ENCODE measurements around the gene CELA2A.

The CELA2A gene

DNA sequence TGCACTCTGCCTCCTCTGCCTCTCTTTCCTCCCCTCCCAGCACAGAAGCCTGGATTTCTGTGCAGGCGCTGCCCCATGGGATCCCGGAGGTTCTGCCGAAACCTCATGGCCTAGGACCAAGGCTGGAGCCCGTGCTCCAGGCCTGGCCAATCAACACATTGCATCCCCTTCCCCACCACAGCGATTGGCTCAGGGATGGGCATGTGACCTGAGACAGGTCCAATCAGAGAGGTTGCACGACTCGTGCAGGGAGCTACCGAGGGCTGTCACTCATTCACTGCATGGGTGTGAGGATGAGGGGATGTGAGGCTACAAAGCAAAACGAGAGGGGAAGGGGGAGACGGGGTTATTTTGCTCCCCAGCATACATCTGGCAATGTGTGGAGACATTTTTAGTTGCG lies 16.1 kb downstream of the CELA2A start:
- 90% methylated on average over 11 of the region's 11 CpGs for WGBS
- no peak overlapping the region for H3K14ac ChIP-seq (ENCODE audit: low read length in 2 of 2)
- no peak overlapping the region for H3K18ac ChIP-seq (ENCODE audit: low read depth in 1 of 2, low read length in 2 of 2)
- H4K91ac ChIP-seq (ENCODE audit: low read length): no peak overlapping the region
- H2AFZ ChIP-seq (ENCODE audit: low read depth, low read length): no peak overlapping the region
- H3K4ac ChIP-seq (ENCODE audit: low read depth in 1 of 2, low read length in 2 of 2): no peak overlapping the region
- H3K27ac ChIP-seq (ENCODE audit: low read length, poor library complexity, severe bottlenecking): no peak overlapping the region
- no peak overlapping the region for H2AK5ac ChIP-seq (ENCODE audit: low read length, severe bottlenecking)
- H3K36me3 ChIP-seq (ENCODE audit: control insufficient read depth in 1 of 2, insufficient read depth in 2 of 2, low read depth in 1 of 2, low read length in 2 of 2): no peaks in the 10 kb centered on the region
- H3K4me3 ChIP-seq (ENCODE audit: insufficient read depth in 1 of 2, low read depth in 1 of 2, low read length in 2 of 2): no peak overlapping the region
- H2BK15ac ChIP-seq (ENCODE audit: low read depth, poor library complexity, severe bottlenecking): no peak overlapping the region
- H3K9me3 ChIP-seq (ENCODE audit: control insufficient read depth, low read length): no peaks in the 10 kb centered on the region
- no peak for DNase-seq
- no peak overlapping the region for H4K8ac ChIP-seq (ENCODE audit: low read length)
- H2BK120ac ChIP-seq (ENCODE audit: low read depth, low read length): no peak overlapping the region
- no peak overlapping the region for H2BK5ac ChIP-seq (ENCODE audit: low read depth, low read length, poor library complexity, severe bottlenecking)
- H3K4me1 ChIP-seq (ENCODE audit: control insufficient read depth, insufficient read depth, low read depth, low read length): no peaks in the 10 kb centered on the region
- no peak overlapping the region for H2BK12ac ChIP-seq (ENCODE audit: low read length in 2 of 2)
- peaks cover 0 to 5% of the 10 kb centered on the region in 2 experiments for H3K27me3 ChIP-seq (ENCODE audit: control insufficient read depth in 1 of 2, insufficient read depth in 1 of 2, low read length in 2 of 2)
- H3K23ac ChIP-seq (ENCODE audit: low read length in 2 of 2): peak overlapping the region in 1 of 2 experiments; percentile 40
- no peak overlapping the region for H3K9ac ChIP-seq (ENCODE audit: low read length)
- H3K79me1 ChIP-seq (replicated peaks; ENCODE audit: low read length, poor library complexity, severe bottlenecking): no peaks in the 10 kb centered on the region
- no peak overlapping the region for H3K4me2 ChIP-seq (ENCODE audit: low read length, poor library complexity, severe bottlenecking)

DNA sequence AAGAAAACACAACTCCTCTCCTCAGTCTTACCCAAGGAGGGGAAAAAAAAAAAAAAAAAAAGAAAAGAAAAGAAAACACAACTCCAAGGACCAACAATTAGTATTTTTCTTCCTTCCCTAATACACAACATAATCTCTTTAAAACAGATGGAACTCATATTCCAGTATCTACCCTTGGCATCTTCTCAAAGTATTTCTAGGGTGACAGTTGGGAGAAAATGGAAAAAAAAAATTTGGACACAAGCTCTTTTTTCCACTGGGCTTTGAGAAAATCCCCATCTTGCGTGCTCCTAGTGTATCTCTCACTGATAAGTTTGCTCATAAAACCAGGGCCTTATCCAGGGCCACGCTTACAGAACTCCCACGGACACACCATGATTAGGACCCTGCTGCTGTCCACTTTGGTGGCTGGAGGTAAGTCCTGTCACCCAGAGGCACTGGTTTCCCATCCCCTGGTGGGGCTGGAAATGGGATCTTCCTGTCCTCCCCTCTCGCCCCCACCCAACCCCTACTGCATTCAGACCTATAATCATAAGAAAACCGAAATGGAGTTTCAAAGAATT lies 19.3 kb downstream of the CELA2A start, which contains the start of gene CELA2B:
CELA2B (plus strand) TSS at position 353 of the 563 bp plus-strand sequence; CDS start at position 375, 22 bp downstream.
- DNase-seq: no peak
- no peaks in the 10 kb centered on the region for H3K79me1 ChIP-seq (replicated peaks; ENCODE audit: low read length, poor library complexity, severe bottlenecking)
- no peak within 1 kb of the TSS for H3K23ac ChIP-seq (ENCODE audit: low read length in 2 of 2)
- no peak within 1 kb of the TSS for H3K4me3 ChIP-seq (ENCODE audit: insufficient read depth in 1 of 2, low read depth in 1 of 2, low read length in 2 of 2)
- no peaks in the 10 kb centered on the region for H3K9me3 ChIP-seq (ENCODE audit: control insufficient read depth, low read length)
- H3K18ac ChIP-seq (ENCODE audit: low read depth in 1 of 2, low read length in 2 of 2): no peak within 1 kb of the TSS
- no peaks in the 10 kb centered on the region for H3K27me3 ChIP-seq (ENCODE audit: control insufficient read depth in 1 of 2, insufficient read depth in 1 of 2, low read length in 2 of 2)
- no peak within 1 kb of the TSS for H3K27ac ChIP-seq (ENCODE audit: low read length, poor library complexity, severe bottlenecking)
- WGBS: 85% methylated on average over 4 of the region's 5 CpGs
- no peaks in the 10 kb centered on the region for H3K36me3 ChIP-seq (ENCODE audit: control insufficient read depth in 1 of 2, insufficient read depth in 2 of 2, low read depth in 1 of 2, low read length in 2 of 2)
- H3K9ac ChIP-seq (ENCODE audit: low read length): no peak within 1 kb of the TSS
- no peak within 1 kb of the TSS for H3K4ac ChIP-seq (ENCODE audit: low read depth in 1 of 2, low read length in 2 of 2)
- no peak within 1 kb of the TSS for H2BK120ac ChIP-seq (ENCODE audit: low read depth, low read length)
- peak within 1 kb of the TSS in 1 of 2 experiments; percentile 30 for H3K14ac ChIP-seq (ENCODE audit: low read length in 2 of 2)
- no peak within 1 kb of the TSS for H4K91ac ChIP-seq (ENCODE audit: low read length)
- no peak within 1 kb of the TSS for H2AFZ ChIP-seq (ENCODE audit: low read depth, low read length)
- H4K8ac ChIP-seq (ENCODE audit: low read length): no peak within 1 kb of the TSS
- no peak within 1 kb of the TSS for H2BK15ac ChIP-seq (ENCODE audit: low read depth, poor library complexity, severe bottlenecking)
- H2BK5ac ChIP-seq (ENCODE audit: low read depth, low read length, poor library complexity, severe bottlenecking): no peak within 1 kb of the TSS
- no peaks in the 10 kb centered on the region for H3K4me1 ChIP-seq (ENCODE audit: control insufficient read depth, insufficient read depth, low read depth, low read length)
- no peak within 1 kb of the TSS for H2BK12ac ChIP-seq (ENCODE audit: low read length in 2 of 2)
- no peak within 1 kb of the TSS for H2AK5ac ChIP-seq (ENCODE audit: low read length, severe bottlenecking)
- H3K4me2 ChIP-seq (ENCODE audit: low read length, poor library complexity, severe bottlenecking): no peak within 1 kb of the TSS

DNA sequence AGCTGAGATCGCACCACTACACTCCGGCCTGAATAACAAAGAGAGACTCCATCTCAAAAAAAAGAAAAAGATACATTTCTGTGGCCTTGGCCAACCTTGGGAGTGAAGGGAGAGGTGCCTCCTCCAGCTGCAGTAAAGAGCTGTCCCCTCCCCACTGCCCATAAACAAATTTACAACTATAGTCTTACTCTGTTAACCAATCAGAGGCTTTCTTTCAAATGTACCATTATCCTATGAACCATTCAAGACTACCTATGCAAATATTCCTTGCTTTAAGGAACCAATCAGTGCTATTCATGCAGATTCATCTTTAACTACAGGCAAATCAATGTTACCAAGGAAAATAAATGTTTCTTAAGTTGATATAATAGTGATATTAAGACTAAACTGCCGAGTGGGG lies 20.4 kb downstream of the CELA2A start:
- H2BK15ac ChIP-seq (ENCODE audit: low read depth, poor library complexity, severe bottlenecking): no peak overlapping the region
- no peak overlapping the region for H3K4me2 ChIP-seq (ENCODE audit: low read length, poor library complexity, severe bottlenecking)
- H3K9ac ChIP-seq (ENCODE audit: low read length): no peak overlapping the region
- no peaks in the 10 kb centered on the region for H3K36me3 ChIP-seq (ENCODE audit: control insufficient read depth in 1 of 2, insufficient read depth in 2 of 2, low read depth in 1 of 2, low read length in 2 of 2)
- H2AK5ac ChIP-seq (ENCODE audit: low read length, severe bottlenecking): no peak overlapping the region
- no peak for DNase-seq
- H2AFZ ChIP-seq (ENCODE audit: low read depth, low read length): no peak overlapping the region
- H3K79me1 ChIP-seq (replicated peaks; ENCODE audit: low read length, poor library complexity, severe bottlenecking): no peaks in the 10 kb centered on the region
- no peak overlapping the region for H2BK5ac ChIP-seq (ENCODE audit: low read depth, low read length, poor library complexity, severe bottlenecking)
- no peaks in the 10 kb centered on the region for H3K9me3 ChIP-seq (ENCODE audit: control insufficient read depth, low read length)
- no peak overlapping the region for H3K14ac ChIP-seq (ENCODE audit: low read length in 2 of 2)
- H3K18ac ChIP-seq (ENCODE audit: low read depth in 1 of 2, low read length in 2 of 2): no peak overlapping the region
- no peak overlapping the region for H3K4me3 ChIP-seq (ENCODE audit: insufficient read depth in 1 of 2, low read depth in 1 of 2, low read length in 2 of 2)
- no peak overlapping the region for H2BK120ac ChIP-seq (ENCODE audit: low read depth, low read length)
- H3K27me3 ChIP-seq (ENCODE audit: control insufficient read depth in 1 of 2, insufficient read depth in 1 of 2, low read length in 2 of 2): no peaks in the 10 kb centered on the region
- H3K23ac ChIP-seq (ENCODE audit: low read length in 2 of 2): no peak overlapping the region
- no peak overlapping the region for H3K27ac ChIP-seq (ENCODE audit: low read length, poor library complexity, severe bottlenecking)
- 96% methylated on average over 3 of the region's 3 CpGs for WGBS
- H4K8ac ChIP-seq (ENCODE audit: low read length): no peak overlapping the region
- no peak overlapping the region for H4K91ac ChIP-seq (ENCODE audit: low read length)
- no peaks in the 10 kb centered on the region for H3K4me1 ChIP-seq (ENCODE audit: control insufficient read depth, insufficient read depth, low read depth, low read length)
- H2BK12ac ChIP-seq (ENCODE audit: low read length in 2 of 2): no peak overlapping the region
- H3K4ac ChIP-seq (ENCODE audit: low read depth in 1 of 2, low read length in 2 of 2): no peak overlapping the region

DNA sequence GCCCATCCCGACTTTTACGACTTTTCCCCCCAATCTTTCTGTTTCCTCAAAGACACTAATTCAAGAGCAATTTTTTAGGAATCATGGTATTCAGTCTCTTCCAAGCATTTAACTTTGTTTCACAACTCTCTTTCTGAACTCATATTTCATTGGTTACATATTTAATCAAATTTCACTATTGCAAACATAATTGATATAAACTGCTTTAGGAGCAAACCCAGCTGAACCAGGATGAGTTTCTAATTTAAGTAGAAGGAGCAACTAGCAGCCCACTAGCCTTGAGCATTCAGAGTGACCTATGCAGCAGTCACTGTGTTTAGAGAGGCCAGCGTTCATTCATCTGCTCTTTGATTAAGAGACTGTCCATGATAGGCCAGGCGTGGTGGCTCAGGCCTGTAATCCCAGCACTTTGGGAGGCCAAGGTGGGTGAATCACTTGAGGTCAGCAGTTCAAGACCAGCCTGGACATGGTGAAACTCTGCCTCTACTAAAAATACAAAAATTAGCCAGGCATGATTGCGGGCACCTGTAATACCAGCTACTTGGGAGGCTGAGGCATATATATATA lies 21.2 kb downstream of the CELA2A start:
- Histone ChIP-seq H3K9me3 (ENCODE audit: control insufficient read depth, low read length) (no peaks in the 10 kb centered on the region), H3K4me1 (ENCODE audit: control insufficient read depth, insufficient read depth, low read depth, low read length) (no peaks in the 10 kb centered on the region), H3K14ac (ENCODE audit: low read length in 2 of 2) (no peak overlapping the region), H2BK120ac (ENCODE audit: low read depth, low read length) (no peak overlapping the region), H3K36me3 (ENCODE audit: control insufficient read depth in 1 of 2, insufficient read depth in 2 of 2, low read depth in 1 of 2, low read length in 2 of 2) (peaks cover 0 to 3% of the 10 kb centered on the region in 2 experiments), H3K23ac (ENCODE audit: low read length in 2 of 2) (no peak overlapping the region), H3K27ac (ENCODE audit: low read length, poor library complexity, severe bottlenecking) (no peak overlapping the region), H3K79me1 (replicated peaks; ENCODE audit: low read length, poor library complexity, severe bottlenecking) (no peaks in the 10 kb centered on the region), H4K8ac (ENCODE audit: low read length) (no peak overlapping the region), H3K4ac (ENCODE audit: low read depth in 1 of 2, low read length in 2 of 2) (no peak overlapping the region), H2BK12ac (ENCODE audit: low read length in 2 of 2) (no peak overlapping the region), H3K18ac (ENCODE audit: low read depth in 1 of 2, low read length in 2 of 2) (no peak overlapping the region), H3K4me3 (ENCODE audit: insufficient read depth in 1 of 2, low read depth in 1 of 2, low read length in 2 of 2) (no peak overlapping the region), H3K4me2 (ENCODE audit: low read length, poor library complexity, severe bottlenecking) (no peak overlapping the region), H3K9ac (ENCODE audit: low read length) (no peak overlapping the region), H4K91ac (ENCODE audit: low read length) (no peak overlapping the region), H2AK5ac (ENCODE audit: low read length, severe bottlenecking) (no peak overlapping the region), H2AFZ (ENCODE audit: low read depth, low read length) (no peak overlapping the region), H2BK15ac (ENCODE audit: low read depth, poor library complexity, severe bottlenecking) (no peak overlapping the region), H2BK5ac (ENCODE audit: low read depth, low read length, poor library complexity, severe bottlenecking) (no peak overlapping the region), H3K27me3 (ENCODE audit: control insufficient read depth in 1 of 2, insufficient read depth in 1 of 2, low read length in 2 of 2) (no peaks in the 10 kb centered on the region)
- WGBS: 85% methylated on average over 4 of the region's 5 CpGs
- no peak for DNase-seq
